B cell (primary cell): Measurements from ENCODE around the gene RFC4. TPM values are rescaled to one million over a fixed set of nuclear protein-coding genes. Genes with fewer than 3 reads are reported as not detected.

Experiments
- ATAC-seq: fragments of 200-7000 bp; cut with Tn5 transposase; one replicate; pipeline ENCODE4 v1.10.0; 2021; ENCODE audit warnings: low read depth, mild to moderate bottlenecking, moderate number of reproducible peaks, moderate library complexity
- CTCF ChIA-PET: fragments of 350-600 bp; sonication (Branson Sonifier 250); formaldehyde crosslinking; loops from one replicate; lab custom pipeline; 2021; ENCODE audit warnings: antibody characterized with exemption, inconsistent platforms; lab: Charles Lee
- POLR2A ChIA-PET: fragments of 350-600 bp; sonication (Branson Sonifier 250); formaldehyde crosslinking; loops from one replicate; lab custom pipeline; 2021; ENCODE audit warnings: antibody characterized with exemption; lab: Charles Lee
- DNase-seq: peaks from one replicate; pipeline ENCODE4 v3.0.0; 2013
- H2AFZ ChIP-seq: 2 replicates; pipeline ENCODE4 v1.6.1; 2012; ENCODE audit warnings: mild to moderate bottlenecking, low read depth, low read length; ENCODE audit not compliant: insufficient read depth, poor library complexity, severe bottlenecking
- H3K27ac ChIP-seq, 2 donors: 1 replicate in 1 of 2; 2 replicates in 1 of 2; pipeline ENCODE4 v1.5.1; 2012 to 2013; ENCODE audit warnings: low read length in 2 of 2, mild to moderate bottlenecking in 2 of 2, moderate library complexity in 1 of 2
- H3K27me3 ChIP-seq, 4 experiments: fragments of 200-600 bp in 1 of 4; sonication (generic) in 1 of 4; replicated peaks in 1 of 4; 1 replicate in 2 of 4; 2 replicates in 2 of 4; pipeline versions ENCODE4 v1.6.1 to v1.7.0; 2013 to 2016; ENCODE audit warnings: low read length in 3 of 4, mild to moderate bottlenecking in 2 of 4, mixed read lengths in 1 of 4, moderate library complexity in 1 of 4; ENCODE audit not compliant: insufficient read depth in 4 of 4, control insufficient read depth in 3 of 4; ENCODE audit errors: control extremely low read depth in 1 of 4
- H3K36me3 ChIP-seq, 2 experiments: replicated peaks in 1 of 2; 1 replicate in 1 of 2; 2 replicates in 1 of 2; pipeline versions ENCODE4 v1.6.1 to v1.7.1; 2013; ENCODE audit warnings: low read length in 1 of 2; ENCODE audit not compliant: insufficient read depth in 2 of 2, control insufficient read depth in 1 of 2; ENCODE audit errors: control extremely low read depth in 1 of 2, extremely low read depth in 1 of 2
- H3K4me1 ChIP-seq, 2 donors: fragments of 200-600 bp in 1 of 2; sonication (generic) in 1 of 2; 1 replicate in 1 of 2; 2 replicates in 1 of 2; pipeline versions ENCODE4 v1.5.1 to v1.6.1; 2013 to 2017; ENCODE audit warnings: low read length in 2 of 2; ENCODE audit not compliant: control insufficient read depth in 2 of 2, insufficient read depth in 2 of 2
- H3K4me2 ChIP-seq: replicated peaks from 2 replicates; pipeline ENCODE3; 2012; ENCODE audit warnings: mild to moderate bottlenecking, low read depth, low read length; ENCODE audit not compliant: poor library complexity, severe bottlenecking
- H3K4me3 ChIP-seq, 5 experiments: fragments of 200-600 bp in 1 of 5; sonication (generic) in 1 of 5; 1 replicate in 3 of 5; 2 replicates in 2 of 5; pipeline versions ENCODE4 v1.5.1 to v1.7.0; 2011 to 2016; ENCODE audit warnings: low read length in 4 of 5, mild to moderate bottlenecking in 4 of 5, low read depth in 2 of 5, control low read depth in 1 of 5, moderate library complexity in 1 of 5; ENCODE audit not compliant: insufficient read depth in 1 of 5; ENCODE audit errors: control extremely low read depth in 1 of 5, extremely low read depth in 1 of 5
- H3K79me2 ChIP-seq: fragments of 200-600 bp; sonication (generic); one replicate; pipeline ENCODE4 v1.6.0; 2016; ENCODE audit warnings: low read length; ENCODE audit not compliant: control insufficient read depth, insufficient read depth
- H3K9ac ChIP-seq: fragments of 200-600 bp; sonication (generic); 2 replicates; pipeline ENCODE4 v1.6.1; 2017; ENCODE audit warnings: mild to moderate bottlenecking, low read length, moderate library complexity
- H3K9me3 ChIP-seq, 3 donors: one replicate each; pipeline versions ENCODE4 v1.6.1 to v1.7.1; 2013; ENCODE audit warnings: low read length in 2 of 3; ENCODE audit not compliant: control insufficient read depth in 2 of 3, insufficient read depth in 1 of 3; ENCODE audit errors: control extremely low read depth in 1 of 3
- H4K20me1 ChIP-seq: 2 replicates; pipeline ENCODE4 v1.6.0; 2012; ENCODE audit warnings: mild to moderate bottlenecking, low read length; ENCODE audit not compliant: insufficient read depth, control insufficient read depth, poor library complexity, severe bottlenecking
- H3K27ac Mint-ChIP-seq: one replicate; pipeline ENCODE4 v1.8.0; 2021; ENCODE audit warnings: mixed read lengths
- H3K27me3 Mint-ChIP-seq: one replicate; pipeline ENCODE4 v1.8.0; 2021; ENCODE audit warnings: mixed read lengths
- H3K4me1 Mint-ChIP-seq: one replicate; pipeline ENCODE4 v1.8.0; 2021; ENCODE audit warnings: mixed read lengths
- H3K4me3 Mint-ChIP-seq: one replicate; pipeline ENCODE4 v1.8.0; 2021; ENCODE audit warnings: mixed read lengths
- H3K9me3 Mint-ChIP-seq: one replicate; pipeline ENCODE4 v1.8.0; 2022; ENCODE audit warnings: mixed read lengths; ENCODE audit not compliant: insufficient read depth
- CTCF ChIP-seq: fragments of 200-600 bp; IDR thresholded peaks from one replicate; pipeline ENCODE4 v1.8.0; 2022; ENCODE audit warnings: antibody characterized with exemption, mild to moderate bottlenecking
- EZH2 ChIP-seq: IDR thresholded peaks from 2 replicates; pipeline ENCODE4 v1.6.1; 2012; ENCODE audit warnings: borderline replicate concordance, low read depth, mild to moderate bottlenecking, moderate library complexity, low read length; ENCODE audit not compliant: insufficient read depth, poor library complexity, severe bottlenecking
- WGBS: methylation state at CpG from one replicate; pipeline ENCODE4 v1.1.5; 2013; ENCODE audit warnings: missing lambda C conversion rate; ENCODE audit not compliant: insufficient coverage; 5-methylcytosine and 5-hydroxymethylcytosine counted together
- intact Hi-C: fragments of 100-400 bp; cut with micrococcal nuclease; formaldehyde crosslinking; loops from one replicate; pipeline ENCODE4 v1.10.0; 2022
- polyA plus RNA-seq: library from polyadenylated mRNA; depleted of rRNA; stranded (reverse); fragments of >200 nt; gene quantifications from 2 replicates; pipeline ENCODE4 v1.2.3, GENCODE V29; 2012
- total RNA-seq, 2 donors: library from RNA; stranded (reverse); fragments of 120-200 nt in 1 of 2; gene quantifications; 1 replicate in 1 of 2; 2 replicates in 1 of 2; pipeline versions ENCODE4 v1.2.3 to v1.2.4, GENCODE V29; 2013 to 2022

The RFC4 gene
- total and polyA plus RNA-seq, 2 donors (not counting 1 experiment from before 2014, with no cell fraction given), result 17.8 to 20.5 TPM

GRCh38 chr3:186843039-186843432, 36.8 kb upstream of the RFC4 start:
- H3K79me2 ChIP-seq, result no peaks in the 10 kb centered on the region
- no peaks in the 10 kb centered on the region for H3K36me3 ChIP-seq
- Mint-ChIP-seq H3K27ac (no peak overlapping the region), H3K4me1 (no peaks in the 10 kb centered on the region), H3K4me3 (no peak overlapping the region), H3K9me3 (no peaks in the 10 kb centered on the region), H3K27me3 (peaks cover 23% of the 10 kb centered on the region)
- H3K9me3 ChIP-seq, result no peaks in the 10 kb centered on the region
- H3K27ac ChIP-seq, result no peak overlapping the region
- H3K4me1 ChIP-seq, result no peaks in the 10 kb centered on the region
- H3K27me3 ChIP-seq, result no peaks in the 10 kb centered on the region
- DNase-seq (no peak), ATAC-seq (no peak)
- ChIA-PET CTCF (interaction anchor here (0.7 to 9.6 kb wide), 3 partner anchors 296 to 320 kb away, joined by 3 to 215 read pairs (median 5); partner anchors contain the start of gene RPL39L), POLR2A (no interaction called here)
- intact Hi-C loops, result no loop called here
- H3K9ac ChIP-seq, result no peak overlapping the region
- H3K4me2 ChIP-seq, result no peak overlapping the region
- no peaks in the 10 kb centered on the region for H4K20me1 ChIP-seq
- TF ChIP-seq CTCF (no peak), EZH2 (no peak)
- WGBS, result 83% methylated on average over 3 of the region's 3 CpGs
- no peak overlapping the region for H2AFZ ChIP-seq
- H3K4me3 ChIP-seq, result no peak overlapping the region

- Histone ChIP-seq H3K27me3 (no peaks in the 10 kb centered on the region), H3K9me3 (no peaks in the 10 kb centered on the region), H3K36me3 (no peaks in the 10 kb centered on the region), H3K79me2 (no peaks in the 10 kb centered on the region), H3K4me3 (no peak within 1 kb of the TSS), H4K20me1 (no peaks in the 10 kb centered on the region), H3K4me1 (no peaks in the 10 kb centered on the region), H2AFZ (no peak within 1 kb of the TSS), H3K4me2 (no peak within 1 kb of the TSS), H3K27ac (no peak within 1 kb of the TSS), H3K9ac (no peak within 1 kb of the TSS)
- H3K27me3 Mint-ChIP-seq, result peaks cover 26% of the 10 kb centered on the region
- TF ChIP-seq EZH2 (no peak), CTCF (no peak)
- intact Hi-C loops, result no loop called here
- H3K4me3 Mint-ChIP-seq, result no peak within 1 kb of the TSS
- DNase-seq (no peak), ATAC-seq (no peak)
- H3K9me3 Mint-ChIP-seq, result no peaks in the 10 kb centered on the region
- no peaks in the 10 kb centered on the region for H3K4me1 Mint-ChIP-seq
- POLR2A ChIA-PET, result no interaction called here
- no peak within 1 kb of the TSS for H3K27ac Mint-ChIP-seq
- CTCF ChIA-PET, result interaction anchor here (9.6 kb wide), 1 partner anchor 320 kb away, joined by 215 read pairs; no protein-coding TSS in a partner anchor
- 85% methylated on average over 4 of the region's 7 CpGs for WGBS
Observed at GRCh38 chr3:186842426-186843038, 36.2 kb upstream of the RFC4 start, which contains the start of gene ADIPOQ. Gene ADIPOQ (plus strand): TSS chr3:186842710. CDS start chr3:186853059, 10,349 bp downstream.
